ENCODE measurements around the gene ACOT12. TPM values are rescaled to one million over a fixed set of nuclear protein-coding genes. Genes with fewer than 3 reads are reported as not detected.

ACOT12 gene
- polyA plus RNA-seq, 1 experiment = 0.18 TPM

GRCh38 chr5:81422671-81423070, 28.7 kb upstream of the ACOT12 start:
- DNase-seq (ENCODE audit: low read depth) = peak; percentile 90
- Histone ChIP-seq H3K4me3 (ENCODE audit: low read depth, low read length) (no peak overlapping the region), H3K27me3 (ENCODE audit: control insufficient read depth, insufficient read depth, low read length) (no peaks in the 10 kb centered on the region), H3K36me3 (ENCODE audit: control insufficient read depth, insufficient read depth, low read length) (no peaks in the 10 kb centered on the region)
- TF ChIP-seq, protein P1, sequence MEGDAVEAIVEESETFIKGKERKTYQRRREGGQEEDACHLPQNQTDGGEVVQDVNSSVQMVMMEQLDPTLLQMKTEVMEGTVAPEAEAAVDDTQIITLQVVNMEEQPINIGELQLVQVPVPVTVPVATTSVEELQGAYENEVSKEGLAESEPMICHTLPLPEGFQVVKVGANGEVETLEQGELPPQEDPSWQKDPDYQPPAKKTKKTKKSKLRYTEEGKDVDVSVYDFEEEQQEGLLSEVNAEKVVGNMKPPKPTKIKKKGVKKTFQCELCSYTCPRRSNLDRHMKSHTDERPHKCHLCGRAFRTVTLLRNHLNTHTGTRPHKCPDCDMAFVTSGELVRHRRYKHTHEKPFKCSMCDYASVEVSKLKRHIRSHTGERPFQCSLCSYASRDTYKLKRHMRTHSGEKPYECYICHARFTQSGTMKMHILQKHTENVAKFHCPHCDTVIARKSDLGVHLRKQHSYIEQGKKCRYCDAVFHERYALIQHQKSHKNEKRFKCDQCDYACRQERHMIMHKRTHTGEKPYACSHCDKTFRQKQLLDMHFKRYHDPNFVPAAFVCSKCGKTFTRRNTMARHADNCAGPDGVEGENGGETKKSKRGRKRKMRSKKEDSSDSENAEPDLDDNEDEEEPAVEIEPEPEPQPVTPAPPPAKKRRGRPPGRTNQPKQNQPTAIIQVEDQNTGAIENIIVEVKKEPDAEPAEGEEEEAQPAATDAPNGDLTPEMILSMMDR (IDR thresholded peaks at IDR 0.05; ENCODE audit: insufficient read depth, low read depth, low read length) = no peak
- POLR2A ChIA-PET = no interaction called here
- CTCF ChIA-PET = interaction anchor here (0.9 to 1.7 kb wide), 2 partner anchors 743 to 803 kb away, joined by 3 to 4 read pairs; no protein-coding TSS in a partner anchor

DNA sequence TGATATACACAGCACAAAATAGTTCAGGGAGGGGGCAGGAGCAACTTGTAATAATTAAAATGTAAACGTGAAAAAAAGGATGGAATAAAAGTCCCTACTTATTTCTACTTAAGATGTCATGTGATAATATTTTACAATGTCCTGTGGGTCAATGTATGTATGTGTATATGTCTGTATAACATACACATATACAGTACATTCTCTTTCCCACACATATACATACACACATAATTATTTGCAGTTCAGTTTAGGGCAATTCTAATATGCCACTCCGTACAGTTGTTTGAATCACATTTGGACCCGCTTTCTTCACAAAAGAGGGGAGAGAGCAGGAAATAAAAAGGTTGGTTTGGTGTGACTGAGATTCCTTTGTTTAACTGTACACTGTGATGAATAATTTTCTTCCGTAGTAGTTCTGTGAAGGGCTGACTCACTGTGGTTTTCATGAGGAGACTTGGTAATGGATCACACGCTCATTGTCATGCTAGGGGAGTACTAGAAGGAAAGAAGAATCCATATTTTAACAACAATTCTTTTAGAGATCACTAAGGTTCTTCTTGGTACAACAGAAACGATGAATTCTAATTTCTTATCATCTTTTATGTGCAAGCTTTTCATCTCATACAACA, 26.2 kb upstream of the ACOT12 start:
- Histone ChIP-seq H3K27me3 (ENCODE audit: control insufficient read depth, insufficient read depth, low read length) (no peaks in the 10 kb centered on the region), H3K4me3 (ENCODE audit: low read depth, low read length) (no peak overlapping the region), H3K36me3 (ENCODE audit: control insufficient read depth, insufficient read depth, low read length) (no peaks in the 10 kb centered on the region)
- TF ChIP-seq, protein P1 (IDR thresholded peaks at IDR 0.05; ENCODE audit: insufficient read depth, low read depth, low read length) = no peak
- DNase-seq (ENCODE audit: low read depth) = peak; percentile 82
- ChIA-PET POLR2A (no interaction called here), CTCF (interaction anchor here (1.0 kb wide), 1 partner anchor 13 kb away, joined by 3 read pairs; no protein-coding TSS in a partner anchor)

- DNase-seq (ENCODE audit: low read depth) = no peak
- Histone ChIP-seq H3K36me3 (ENCODE audit: control insufficient read depth, insufficient read depth, low read length) (no peaks in the 10 kb centered on the region), H3K27me3 (ENCODE audit: control insufficient read depth, insufficient read depth, low read length) (no peaks in the 10 kb centered on the region), H3K4me3 (ENCODE audit: low read depth, low read length) (no peak overlapping the region)
- TF ChIP-seq, protein P1 (IDR thresholded peaks at IDR 0.05; ENCODE audit: insufficient read depth, low read depth, low read length) = no peak
- POLR2A ChIA-PET = no interaction called here
- CTCF ChIA-PET = no interaction called here
Observed at GRCh38 chr5:81418606-81419005, 24.7 kb upstream of the ACOT12 start.

GRCh38 chr5:81417052-81417451, 23.1 kb upstream of the ACOT12 start:
- Histone ChIP-seq H3K4me3 (ENCODE audit: low read depth, low read length) (no peak overlapping the region), H3K36me3 (ENCODE audit: control insufficient read depth, insufficient read depth, low read length) (no peaks in the 10 kb centered on the region), H3K27me3 (ENCODE audit: control insufficient read depth, insufficient read depth, low read length) (no peaks in the 10 kb centered on the region)
- ChIA-PET CTCF (no interaction called here), POLR2A (no interaction called here)
- DNase-seq (ENCODE audit: low read depth) = no peak
- TF ChIP-seq, protein P1 (IDR thresholded peaks at IDR 0.05; ENCODE audit: insufficient read depth, low read depth, low read length) = no peak

DNA sequence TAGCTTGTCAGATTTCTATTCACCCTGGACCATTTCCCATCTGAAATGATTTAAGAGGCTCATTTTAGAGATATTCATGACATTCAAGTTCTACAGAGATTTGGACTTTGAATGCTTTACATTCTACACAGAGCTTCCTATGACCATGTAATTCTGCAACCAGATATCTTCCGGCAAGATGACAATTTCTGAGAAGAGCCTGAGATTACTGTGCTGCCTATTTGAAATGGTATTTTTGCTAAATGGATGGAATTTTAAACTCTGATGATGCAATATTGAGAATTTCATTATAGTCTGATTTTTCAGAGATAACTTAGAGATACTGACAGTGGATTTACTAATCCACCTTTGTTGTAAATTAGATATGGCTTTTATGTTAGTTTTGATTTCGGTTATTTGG, 16.0 kb upstream of the ACOT12 start:
- Histone ChIP-seq H3K27me3 (ENCODE audit: control insufficient read depth, insufficient read depth, low read length) (no peaks in the 10 kb centered on the region), H3K36me3 (ENCODE audit: control insufficient read depth, insufficient read depth, low read length) (no peaks in the 10 kb centered on the region), H3K4me3 (ENCODE audit: low read depth, low read length) (no peak overlapping the region)
- ChIA-PET CTCF (interaction anchor here (2.1 kb wide), 1 partner anchor 16 kb away, joined by 10 read pairs; no protein-coding TSS in a partner anchor), POLR2A (no interaction called here)
- no peak for DNase-seq (ENCODE audit: low read depth)
- TF ChIP-seq, protein P1 (IDR thresholded peaks at IDR 0.05; ENCODE audit: insufficient read depth, low read depth, low read length) = no peak
